K562 (cell line): ENCODE results near the gene SNAPC2. TPM values are rescaled to one million over a fixed set of nuclear protein-coding genes. Genes with fewer than 3 reads are reported as not detected.
A peak's percentile ranks its signal among the peaks of the same experiment; 100 is the strongest.

Source experiments
- ARID1B ChIP-seq: fragments of 450-650 bp; IDR thresholded peaks from 2 replicates; pipeline ENCODE4 v1.6.1; 2016; ENCODE audit warnings: antibody characterized with exemption, mild to moderate bottlenecking, inconsistent platforms
- ARID3A ChIP-seq: IDR thresholded peaks from 2 replicates; pipeline ENCODE4 v1.6.1; 2012; ENCODE audit warnings: low read depth, low read length, improper control_type of control experiment, borderline replicate concordance
- CEBPG ChIP-seq, 3 experiments: fragments of 200-800 bp in 1 of 3; sonication (Bioruptor generic) in 1 of 3; sonication (generic) in 1 of 3; formaldehyde crosslinking in 1 of 3; IDR thresholded peaks in 2 of 3; conservative IDR thresholded peaks in 1 of 3; 2 replicates each; pipeline versions ENCODE4 v1.6.1 to v1.8.0; 2016 to 2022; ENCODE audit warnings: missing compliant biosample characterization in 2 of 3, missing genetic modification characterization in 2 of 3, mild to moderate bottlenecking in 1 of 3, missing genetic modification reagents in 1 of 3
- DLX4 ChIP-seq: fragments of 250-450 bp; sonication (Bioruptor Pico); IDR thresholded peaks from 2 replicates; pipeline ENCODE4 v1.6.1; 2021; ENCODE audit warnings: mild to moderate bottlenecking
- DPF2 ChIP-seq: fragments of 450-650 bp; IDR thresholded peaks from 2 replicates; pipeline ENCODE4 v1.6.1; 2016
- HDAC2 ChIP-seq: fragments of 450-650 bp; IDR thresholded peaks from 2 replicates; pipeline ENCODE4 v1.6.1; 2016; ENCODE audit warnings: mild to moderate bottlenecking
- HDAC3 ChIP-seq: fragments of 450-650 bp; IDR thresholded peaks from 2 replicates; pipeline ENCODE4 v1.6.1; 2018; ENCODE audit warnings: borderline replicate concordance, mild to moderate bottlenecking, moderate library complexity; ENCODE audit not compliant: partially characterized antibody
- HOXB6 ChIP-seq: fragments of 250-450 bp; sonication (Bioruptor Pico); IDR thresholded peaks from 2 replicates; pipeline ENCODE4 v1.5.1; 2022; ENCODE audit warnings: mild to moderate bottlenecking, borderline replicate concordance
- NKRF ChIP-seq: fragments of 450-650 bp; IDR thresholded peaks from 2 replicates; pipeline ENCODE4 v1.6.1; 2016; ENCODE audit warnings: borderline replicate concordance
- NRF1 ChIP-seq, 2 experiments: fragments of 450-650 bp; IDR thresholded peaks in 1 of 2; conservative IDR thresholded peaks in 1 of 2; 2 replicates each; pipeline ENCODE4 v1.6.1; 2014; ENCODE audit warnings: mild to moderate bottlenecking in 2 of 2
- PCBP2 ChIP-seq: fragments of 200-400 bp; formaldehyde crosslinking; IDR thresholded peaks from 2 replicates; pipeline ENCODE4 v1.6.1; 2018; ENCODE audit warnings: low read length, low read depth, mild to moderate bottlenecking, moderate library complexity; ENCODE audit not compliant: poor library complexity, severe bottlenecking
- RBM25 ChIP-seq: fragments of 200-400 bp; formaldehyde crosslinking; IDR thresholded peaks from 2 replicates; pipeline ENCODE4 v1.6.1; 2018; ENCODE audit warnings: low read length, low read depth, moderate library complexity; ENCODE audit not compliant: severe bottlenecking
- TFAM ChIP-seq: fragments of 250-450 bp; sonication (Bioruptor Pico); conservative IDR thresholded peaks from 2 replicates; pipeline ENCODE4 v1.5.0; 2021; ENCODE audit warnings: mild to moderate bottlenecking, moderate library complexity
- ZFP91 ChIP-seq: sonication (generic); formaldehyde crosslinking; IDR thresholded peaks from 2 replicates; pipeline ENCODE4 v1.8.0; 2022; ENCODE audit warnings: mild to moderate bottlenecking, missing genetic modification reagents
- ZNF174 ChIP-seq: fragments of 250-450 bp; sonication (Bioruptor Pico); IDR thresholded peaks from 2 replicates; pipeline ENCODE4 v1.4.0; 2020; ENCODE audit warnings: mild to moderate bottlenecking
- ZNF316 ChIP-seq: fragments of 450-650 bp; IDR thresholded peaks from 2 replicates; pipeline ENCODE4 v1.6.1; 2016
- ZNF518B ChIP-seq: fragments of 250-450 bp; sonication (Bioruptor Pico); IDR thresholded peaks from 2 replicates; pipeline ENCODE4 v1.5.0; 2021; ENCODE audit warnings: mild to moderate bottlenecking, moderate library complexity
- polyA plus RNA-seq, 8 experiments: library from polyadenylated mRNA; depleted of rRNA in 4 of 8; stranded (reverse) in 5 of 8; unstranded in 3 of 8; fragments of >200 nt; fragmentation: Nextera tagmentation in 2 of 8; fragmentation: Illumina TruSeq in 1 of 8; extraction: Ambion mirVana in 2 of 8; extraction: Trizol in 1 of 8; gene quantifications; 2 replicates each; pipeline versions ENCODE4 v1.2.1 to v1.2.3, GENCODE V29; 2011 to 2014; ENCODE audit warnings: inconsistent platforms in 1 of 8, missing spikeins in 1 of 8
- total RNA-seq, 7 experiments: library from RNA; depleted of rRNA in 6 of 7; stranded (reverse); fragments of >200 nt in 6 of 7; fragmentation: Illumina TruSeq in 2 of 7; extraction: Trizol in 2 of 7; gene quantifications; 2 replicates each; pipeline versions ENCODE4 v1.2.1 to v1.2.3, GENCODE V29; 2011 to 2021; ENCODE audit warnings: low replicate concordance in 1 of 7

SNAPC2 gene
- total and polyA plus RNA-seq, 9 of the 15 experiments (the other 6 are each of a cell fraction or from before 2014, with no cell fraction given), result 0.59 to 45.1 (median 15.3) TPM

GRCh38 chr19:7871437-7872305, 48.5 kb upstream of the SNAPC2 start (continued):
- peak; percentile 43; the same call in 1 of the 2 replicates for TF ChIP-seq ARID1B
- TF ChIP-seq ZNF518B (CRISPR knock-in tag), result no peak
- peak; percentile 59 to 67; a peak in 2 of 4 replicates for TF ChIP-seq NRF1 (conservative IDR thresholded peaks at IDR 0.05 in 1 of 2, IDR thresholded peaks at IDR 0.05 in 1 of 2)
- peak; percentile 57 for TF ChIP-seq DPF2
- TF ChIP-seq DLX4 (CRISPR knock-in tag), result no peak
- TF ChIP-seq HDAC2, result no peak; the same call in 1 of the 2 replicates
- no peak for TF ChIP-seq PCBP2
- no peak for TF ChIP-seq ZNF316
- TF ChIP-seq ZFP91 (CRISPR knock-in tag), result no peak
- no peak for TF ChIP-seq ZNF174
- TF ChIP-seq HOXB6 (CRISPR knock-in tag), result no peak
- no peak for TF ChIP-seq HDAC3
- TF ChIP-seq CEBPG (CRISPR knock-in tag; IDR thresholded peaks at IDR 0.05), result no peak
- TF ChIP-seq CEBPG (tag; conservative IDR thresholded peaks at IDR 0.05 in 1 of 2, IDR thresholded peaks at IDR 0.05 in 1 of 2), result no peak
- TF ChIP-seq RBM25, result no peak
- peak; percentile 87 for TF ChIP-seq NKRF
- no peak for TF ChIP-seq TFAM (CRISPR knock-in tag)
- TF ChIP-seq ARID3A, result no peak
